ENCODE data around the gene RPL28.
"Not testable (repeated sequence)": the region's sequence is repeated elsewhere in the genome, so short reads cannot be mapped to it uniquely, and the experiment has no call there.

The RPL28 gene

DNA sequence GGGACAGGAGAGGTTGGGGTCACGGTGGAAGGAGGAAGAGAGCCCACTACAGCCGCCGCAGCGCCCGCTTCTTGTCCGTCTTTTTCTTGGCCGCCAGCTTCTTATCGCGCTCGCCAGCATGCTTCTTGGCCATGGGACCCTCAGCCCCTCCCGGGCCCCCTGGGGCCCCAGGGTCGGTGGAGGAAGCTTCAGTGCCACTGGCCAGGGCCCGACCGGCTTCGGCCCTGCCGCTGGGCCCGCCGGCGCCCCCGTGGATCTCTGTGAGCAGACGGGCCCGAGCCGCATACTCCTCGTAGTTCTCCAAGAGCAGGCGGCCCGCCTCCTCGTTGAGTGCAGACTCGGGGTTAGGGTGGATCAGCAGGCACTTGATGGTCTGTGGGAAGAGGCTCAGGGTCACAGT, 15.7 kb downstream of the RPL28 start:
- not testable (repeated sequence) for H3K9me3 Mint-ChIP-seq; H3K27me3 Mint-ChIP-seq; H3K27ac Mint-ChIP-seq (ENCODE audit: low read depth); H3K4me3 Mint-ChIP-seq; DNase-seq (ENCODE audit: low spot score in 2 of 2); ATAC-seq (replicated peaks; ENCODE audit: extremely low read depth, poor library complexity, severe bottlenecking)
- H3K4me1 Mint-ChIP-seq, result peaks cover 24% of the 10 kb centered on the region
- peaks cover 44% of the 10 kb centered on the region for H3K36me3 Mint-ChIP-seq (ENCODE audit: insufficient read depth)

DNA sequence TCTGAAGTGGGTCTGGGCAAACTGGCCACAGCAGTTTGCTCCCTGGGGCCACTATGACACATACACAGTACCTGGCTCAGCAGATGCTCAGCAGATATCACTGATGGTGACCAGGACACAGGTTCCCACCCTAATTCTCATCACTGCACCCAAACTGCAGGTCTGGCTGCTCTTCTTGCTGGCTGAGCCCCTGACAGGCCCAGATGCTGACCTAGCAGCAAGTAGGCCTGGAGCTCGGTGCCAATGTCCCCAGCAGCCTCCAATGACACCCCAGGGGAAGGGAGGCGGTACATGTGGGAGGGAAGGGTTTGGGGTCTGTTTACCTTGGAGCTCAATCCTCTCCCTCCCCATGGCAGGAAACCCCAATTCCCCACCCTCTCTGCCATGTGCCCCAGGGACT, 16.8 kb downstream of the RPL28 start:
- ATAC-seq (replicated peaks; ENCODE audit: extremely low read depth, poor library complexity, severe bottlenecking) (no peak), DNase-seq (ENCODE audit: low spot score in 2 of 2) (no peak)
- Mint-ChIP-seq H3K27me3 (no peaks in the 10 kb centered on the region), H3K4me1 (peaks cover 35% of the 10 kb centered on the region), H3K36me3 (ENCODE audit: insufficient read depth) (peaks cover 50% of the 10 kb centered on the region), H3K9me3 (no peaks in the 10 kb centered on the region), H3K4me3 (no peak overlapping the region), H3K27ac (ENCODE audit: low read depth) (no peak overlapping the region)

DNA sequence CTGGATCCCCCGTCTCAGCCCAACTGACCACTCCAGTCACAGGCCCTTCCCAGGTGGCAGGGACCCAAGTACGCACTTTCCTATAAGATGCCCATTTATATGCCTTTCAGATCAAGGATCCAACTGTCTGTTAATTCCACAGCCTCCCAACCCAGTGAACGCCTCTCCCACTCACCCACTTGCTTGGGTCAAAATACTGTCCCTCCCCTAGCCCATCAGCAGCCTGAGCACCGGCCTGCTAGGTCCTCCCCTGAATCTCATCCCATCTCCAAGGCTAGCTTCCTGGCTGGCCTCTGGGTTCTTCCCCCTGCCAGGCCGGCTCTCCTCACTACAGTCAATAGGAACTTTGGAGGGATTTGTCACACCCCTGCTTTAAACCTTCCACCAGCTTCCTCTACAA, 19.9 kb downstream of the RPL28 start:
- Mint-ChIP-seq H3K4me3 (peak overlapping the region; percentile 82), H3K27ac (ENCODE audit: low read depth) (peak overlapping the region; percentile 96), H3K9me3 (no peaks in the 10 kb centered on the region), H3K36me3 (ENCODE audit: insufficient read depth) (peaks cover 50% of the 10 kb centered on the region), H3K27me3 (no peaks in the 10 kb centered on the region), H3K4me1 (peaks cover 26% of the 10 kb centered on the region)
- DNase-seq (ENCODE audit: low spot score in 2 of 2) (no peak), ATAC-seq (replicated peaks; ENCODE audit: extremely low read depth, poor library complexity, severe bottlenecking) (no peak)

DNA sequence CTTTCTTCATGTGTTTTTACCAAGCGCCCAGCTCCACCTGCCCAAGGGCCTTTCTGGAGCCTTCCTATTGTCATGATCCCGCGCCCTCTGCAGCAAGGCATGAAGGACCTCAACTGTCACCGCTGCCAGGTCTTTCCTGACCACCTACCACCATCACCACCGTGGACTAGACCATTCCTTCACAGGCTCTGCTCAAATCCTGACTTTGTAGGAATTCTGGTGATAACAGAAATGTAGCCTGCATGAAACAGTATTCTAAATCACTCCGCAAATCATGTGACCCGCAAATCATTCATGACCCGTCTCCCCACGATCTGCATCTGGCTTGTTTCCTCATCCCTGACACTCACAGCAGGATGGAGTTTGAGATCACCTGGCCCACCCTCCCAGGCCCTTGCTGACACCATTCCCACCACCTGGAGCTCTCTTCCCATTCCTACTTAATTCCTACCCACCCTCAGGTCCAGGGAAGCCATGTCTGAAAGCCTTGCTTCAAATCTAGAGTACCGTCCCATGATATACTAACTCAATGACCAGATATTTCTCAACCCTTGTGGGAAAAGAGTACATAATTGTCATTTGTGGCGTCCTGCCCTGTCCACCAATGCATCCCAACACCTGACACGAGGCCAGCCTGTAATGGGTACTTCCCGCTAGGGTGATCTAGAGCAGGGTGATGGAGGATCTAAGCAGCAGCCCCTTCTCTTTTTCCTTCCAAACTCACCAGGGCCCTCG, 20.5 kb downstream of the RPL28 start:
- DNase-seq (ENCODE audit: low spot score in 2 of 2), result no peak
- no peak for ATAC-seq (replicated peaks; ENCODE audit: extremely low read depth, poor library complexity, severe bottlenecking)
- Mint-ChIP-seq H3K27me3 (no peaks in the 10 kb centered on the region), H3K9me3 (no peaks in the 10 kb centered on the region), H3K36me3 (ENCODE audit: insufficient read depth) (peaks cover 48% of the 10 kb centered on the region), H3K4me3 (peak overlapping the region; percentile 82), H3K4me1 (peaks cover 26% of the 10 kb centered on the region), H3K27ac (ENCODE audit: low read depth) (peak overlapping the region; percentile 96)

DNA sequence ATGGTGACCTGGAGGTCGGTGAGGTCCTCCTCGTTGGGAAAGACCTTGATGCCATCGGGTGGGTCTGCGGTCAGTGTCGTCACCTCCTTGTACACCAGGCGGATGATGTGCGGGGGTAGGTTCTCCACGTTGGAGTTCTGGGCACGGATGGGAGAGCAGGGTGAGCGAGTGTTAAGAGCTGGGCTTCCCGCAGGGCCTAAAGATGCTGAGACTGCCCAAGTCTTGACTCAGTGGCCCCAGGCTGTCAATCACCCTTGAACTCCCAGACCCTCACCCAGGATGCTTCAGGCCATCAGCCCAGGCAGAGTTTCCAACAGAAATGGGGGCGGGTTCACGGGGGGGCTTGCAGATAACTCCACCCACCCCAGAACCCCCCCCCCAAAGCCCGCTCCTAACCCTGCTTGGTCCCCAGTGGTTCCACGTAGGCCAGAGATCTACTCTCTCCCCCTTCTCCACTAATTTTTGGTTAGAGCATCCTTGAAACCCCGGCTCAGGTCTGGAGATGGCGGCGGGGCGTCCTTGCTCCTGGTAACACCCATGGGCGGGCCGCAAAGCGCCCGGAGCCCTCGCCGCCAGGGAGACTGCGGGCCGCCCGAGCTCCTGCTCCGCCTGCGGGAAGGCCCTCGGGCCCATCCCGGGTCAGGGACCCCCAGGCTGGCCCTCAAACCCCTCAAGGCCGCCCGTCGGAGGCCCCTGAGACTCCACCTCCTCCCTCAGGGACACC, 21.3 kb downstream of the RPL28 start:
- Mint-ChIP-seq H3K4me3 (peak overlapping the region; percentile 82), H3K36me3 (ENCODE audit: insufficient read depth) (peaks cover 43% of the 10 kb centered on the region), H3K27ac (ENCODE audit: low read depth) (peak overlapping the region; percentile 96), H3K27me3 (no peaks in the 10 kb centered on the region), H3K9me3 (no peaks in the 10 kb centered on the region), H3K4me1 (peaks cover 26% of the 10 kb centered on the region)
- ATAC-seq (replicated peaks; ENCODE audit: extremely low read depth, poor library complexity, severe bottlenecking) (no peak), DNase-seq (ENCODE audit: low spot score in 2 of 2) (peak in 1 of 2 donors; percentile 26)

DNA sequence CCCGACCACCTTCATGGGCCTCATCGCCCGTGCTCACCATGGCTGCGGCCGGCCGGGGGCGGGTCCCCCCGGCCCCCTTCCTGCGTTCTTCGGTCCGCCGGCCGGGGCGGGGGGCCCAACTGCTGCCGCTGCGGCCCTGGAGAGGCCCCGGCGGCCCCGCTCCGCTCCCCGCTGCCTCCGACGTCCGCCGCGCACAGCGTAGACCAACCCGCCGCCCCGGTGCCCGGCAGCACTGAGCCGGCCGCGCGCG, 21.7 kb downstream of the RPL28 start, which contains the start of gene UBE2S:
Gene UBE2S, minus strand, starts transcription at position 239 of the 250 bp plus-strand sequence. Its CDS starts 199 bp downstream, at position 40.
- Mint-ChIP-seq H3K27ac (ENCODE audit: low read depth) (peak within 1 kb of the TSS; percentile 96), H3K36me3 (ENCODE audit: insufficient read depth) (peaks cover 38% of the 10 kb centered on the region), H3K4me1 (peaks cover 26% of the 10 kb centered on the region), H3K4me3 (peak within 1 kb of the TSS; percentile 82)
- not testable (repeated sequence) for ATAC-seq (replicated peaks; ENCODE audit: extremely low read depth, poor library complexity, severe bottlenecking); DNase-seq (ENCODE audit: low spot score in 2 of 2); H3K9me3 Mint-ChIP-seq; H3K27me3 Mint-ChIP-seq

DNA sequence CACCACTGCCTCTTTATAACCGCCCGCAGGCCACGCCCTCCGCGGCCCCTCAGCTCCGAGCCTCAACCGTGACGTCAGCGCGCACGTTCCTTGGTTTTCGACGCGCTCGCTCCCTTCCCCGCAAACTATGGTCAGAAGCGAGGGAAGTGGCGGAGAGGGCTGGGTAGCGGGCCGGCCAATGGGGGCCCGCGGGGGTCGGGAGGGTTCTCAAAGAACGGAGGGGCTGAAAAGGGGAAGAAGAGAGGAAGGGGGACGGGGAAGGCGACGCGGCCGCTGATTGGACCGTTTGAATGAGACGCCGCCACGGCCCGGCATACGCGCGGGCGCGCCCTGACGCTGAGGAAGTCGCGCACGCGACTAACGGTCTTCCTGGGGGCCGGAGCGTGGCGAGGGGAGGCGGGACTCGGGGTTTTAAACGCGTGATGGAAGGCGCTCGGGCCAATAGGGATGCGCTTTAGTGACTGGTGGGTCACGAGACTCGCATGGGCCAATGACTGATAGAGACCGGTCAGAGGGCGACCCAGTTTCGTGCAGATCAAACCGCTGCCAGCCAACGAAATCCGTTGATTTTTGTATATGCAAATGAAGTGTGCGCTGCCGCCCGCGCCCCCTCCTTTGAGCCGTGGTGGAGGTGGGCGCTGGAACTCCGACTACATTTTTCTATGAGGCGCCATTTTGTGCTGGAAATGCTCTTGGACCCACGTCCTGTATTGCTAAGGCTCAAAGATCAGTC, 22.2 kb downstream of the RPL28 start:
- ATAC-seq (replicated peaks; ENCODE audit: extremely low read depth, poor library complexity, severe bottlenecking) (peak; percentile 94), DNase-seq (ENCODE audit: low spot score in 2 of 2) (peak; percentile 93 to 97)
- no peaks in the 10 kb centered on the region for H3K9me3 Mint-ChIP-seq
- H3K27me3 Mint-ChIP-seq, result no peaks in the 10 kb centered on the region
- peaks cover 26% of the 10 kb centered on the region for H3K4me1 Mint-ChIP-seq
- H3K36me3 Mint-ChIP-seq (ENCODE audit: insufficient read depth), result peaks cover 34% of the 10 kb centered on the region
- H3K27ac Mint-ChIP-seq (ENCODE audit: low read depth), result peak overlapping the region; percentile 96
- peak overlapping the region; percentile 82 for H3K4me3 Mint-ChIP-seq

DNA sequence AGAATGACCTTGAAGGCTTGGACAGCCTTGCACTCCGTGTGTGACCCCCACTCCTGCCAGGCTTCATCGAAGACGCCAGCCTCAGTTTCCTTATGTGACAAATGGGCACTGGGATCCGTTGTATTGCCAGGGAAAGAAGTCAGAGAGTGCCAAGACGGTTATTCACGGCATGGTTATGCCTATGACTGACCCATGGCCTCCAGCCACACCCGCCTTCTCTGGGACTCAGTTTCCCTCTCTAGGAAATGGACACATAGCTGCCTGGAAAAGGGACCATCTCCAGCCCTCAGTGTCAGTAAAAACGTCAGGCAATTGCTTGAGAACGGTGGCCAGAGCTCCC, 22.8 kb downstream of the RPL28 start:
- ATAC-seq (replicated peaks; ENCODE audit: extremely low read depth, poor library complexity, severe bottlenecking) (no peak), DNase-seq (ENCODE audit: low spot score in 2 of 2) (no peak)
- Mint-ChIP-seq H3K27ac (ENCODE audit: low read depth) (peak overlapping the region; percentile 96), H3K36me3 (ENCODE audit: insufficient read depth) (peaks cover 28% of the 10 kb centered on the region), H3K9me3 (no peaks in the 10 kb centered on the region), H3K4me1 (peaks cover 26% of the 10 kb centered on the region), H3K27me3 (no peaks in the 10 kb centered on the region), H3K4me3 (peak overlapping the region; percentile 82)

DNA sequence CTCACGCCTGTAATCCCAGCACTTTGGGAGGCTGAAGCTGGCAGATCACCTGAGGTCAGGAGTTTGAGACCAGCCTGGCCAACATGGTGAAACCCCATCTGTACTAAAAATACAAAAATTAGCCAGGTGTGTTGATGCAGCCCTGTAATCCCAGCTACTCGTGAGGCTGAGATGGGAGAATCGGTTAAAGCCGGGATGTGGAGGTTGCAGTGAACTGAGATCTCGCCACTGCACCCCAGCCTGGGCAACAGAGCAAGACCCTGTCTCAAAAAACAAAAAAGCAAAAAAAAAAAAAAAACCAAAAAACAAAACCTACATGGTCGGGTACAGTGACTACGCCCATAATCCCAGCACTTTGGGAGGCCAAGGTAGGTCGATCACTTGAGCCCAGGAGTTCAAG, 23.4 kb downstream of the RPL28 start:
- peak overlapping the region; percentile 82 for H3K4me3 Mint-ChIP-seq
- H3K27me3 Mint-ChIP-seq; DNase-seq (ENCODE audit: low spot score in 2 of 2); ATAC-seq (replicated peaks; ENCODE audit: extremely low read depth, poor library complexity, severe bottlenecking); H3K9me3 Mint-ChIP-seq; H3K27ac Mint-ChIP-seq (ENCODE audit: low read depth): not testable (repeated sequence)
- H3K36me3 Mint-ChIP-seq (ENCODE audit: insufficient read depth), result peaks cover 22% of the 10 kb centered on the region
- peaks cover 26% of the 10 kb centered on the region for H3K4me1 Mint-ChIP-seq

DNA sequence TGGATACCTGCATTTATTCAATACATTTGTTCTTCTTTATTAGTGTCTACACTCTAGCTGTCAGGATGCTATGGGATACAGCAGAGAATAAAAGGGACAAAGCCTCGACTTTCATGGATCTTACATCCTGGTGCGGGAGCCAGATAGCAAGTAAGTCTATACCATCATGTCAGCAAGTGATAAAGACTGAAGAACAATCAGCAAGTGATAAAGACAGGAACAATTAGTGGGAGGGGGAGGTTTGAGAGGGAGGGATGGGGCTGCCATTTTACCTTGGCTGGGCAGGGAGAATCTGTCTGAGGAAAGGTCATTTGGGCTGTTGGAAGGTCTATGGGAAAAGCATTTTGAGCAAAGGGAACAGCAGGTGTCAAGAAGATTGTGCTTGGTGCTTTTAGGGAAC, 24.4 kb downstream of the RPL28 start:
- Mint-ChIP-seq H3K9me3 (no peaks in the 10 kb centered on the region), H3K4me3 (no peak overlapping the region), H3K36me3 (ENCODE audit: insufficient read depth) (peaks cover 20% of the 10 kb centered on the region), H3K4me1 (peaks cover 26% of the 10 kb centered on the region), H3K27ac (ENCODE audit: low read depth) (no peak overlapping the region), H3K27me3 (no peaks in the 10 kb centered on the region)
- no peak for ATAC-seq (replicated peaks; ENCODE audit: extremely low read depth, poor library complexity, severe bottlenecking)
- DNase-seq (ENCODE audit: low spot score in 2 of 2), result no peak

DNA sequence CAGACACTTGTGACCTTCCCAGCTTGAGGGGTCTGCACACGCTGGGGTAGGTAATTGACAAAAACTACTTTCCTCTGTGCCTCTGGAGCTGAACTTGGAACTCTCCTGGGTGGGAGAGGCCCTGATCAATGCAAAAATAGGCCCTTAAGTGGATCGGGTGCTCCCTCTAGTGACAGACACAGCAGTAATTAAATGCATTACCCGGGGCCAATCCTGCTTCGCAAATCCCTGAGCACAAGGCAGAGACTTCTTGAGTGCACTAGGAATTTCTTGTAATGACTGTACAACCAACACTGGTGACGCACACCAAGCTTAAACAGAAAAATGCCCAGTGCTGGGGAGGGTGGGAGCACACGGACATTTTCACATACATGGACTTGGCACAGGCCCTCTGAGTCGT, 32.5 kb downstream of the RPL28 start:
- no peak overlapping the region for H3K27ac Mint-ChIP-seq (ENCODE audit: low read depth)

DNA sequence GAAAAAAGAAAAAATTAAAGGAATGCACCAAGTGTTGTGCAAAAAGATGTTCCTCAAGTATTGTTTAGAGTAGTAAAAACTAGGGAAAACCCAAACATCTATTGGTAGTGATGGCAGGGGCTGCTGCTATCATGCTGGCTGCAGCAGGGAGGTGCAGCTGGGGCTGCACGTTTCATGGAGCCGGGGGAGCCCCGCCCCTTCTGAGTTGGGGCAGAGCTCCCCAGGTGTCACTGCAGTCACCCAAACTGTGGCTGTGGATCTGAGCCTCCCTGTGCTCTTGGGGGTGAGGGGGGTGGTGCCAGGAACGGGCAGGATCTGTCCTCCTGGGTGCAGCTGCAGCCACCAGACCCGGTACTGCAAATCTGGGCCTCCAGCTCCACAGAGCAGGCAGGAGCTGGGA, 33.4 kb downstream of the RPL28 start:
- H3K27ac Mint-ChIP-seq (ENCODE audit: low read depth), result no peak overlapping the region
- H3K4me3 Mint-ChIP-seq, result no peak overlapping the region
- peaks cover 1% of the 10 kb centered on the region for H3K36me3 Mint-ChIP-seq (ENCODE audit: insufficient read depth)
- H3K27me3 Mint-ChIP-seq, result no peaks in the 10 kb centered on the region
- ATAC-seq (replicated peaks; ENCODE audit: extremely low read depth, poor library complexity, severe bottlenecking), result no peak
- peaks cover 11% of the 10 kb centered on the region for H3K4me1 Mint-ChIP-seq
- DNase-seq (ENCODE audit: low spot score in 2 of 2), result no peak
- H3K9me3 Mint-ChIP-seq, result no peaks in the 10 kb centered on the region

More for the DNA sequence above, 32.5 kb downstream of the RPL28 start:
- Mint-ChIP-seq H3K36me3 (ENCODE audit: insufficient read depth) (peaks cover 1% of the 10 kb centered on the region), H3K4me3 (no peak overlapping the region), H3K4me1 (peaks cover 11% of the 10 kb centered on the region), H3K27me3 (no peaks in the 10 kb centered on the region), H3K9me3 (no peaks in the 10 kb centered on the region)
- DNase-seq (ENCODE audit: low spot score in 2 of 2) (peak; percentile 30 to 34), ATAC-seq (replicated peaks; ENCODE audit: extremely low read depth, poor library complexity, severe bottlenecking) (no peak)

Measured in central memory CD8-positive, alpha-beta T cell (primary cell).